GM20000 (cell line): ENCODE results near the gene TFF3.
A peak's percentile ranks its signal among the peaks of the same experiment; 100 is the strongest.

Experiments
- DNase-seq: peaks from one replicate; pipeline ENCODE4 v3.0.0; 2012; ENCODE audit warnings: low spot score
- TF ChIP-seq, protein P1 (sequence below): IDR thresholded peaks from 2 replicates; pipeline ENCODE4 v1.5.1; 2012; ENCODE audit warnings: mild to moderate bottlenecking, control low read depth; ENCODE audit errors: extremely low read depth, missing control alignments

Gene TFF3

DNA sequence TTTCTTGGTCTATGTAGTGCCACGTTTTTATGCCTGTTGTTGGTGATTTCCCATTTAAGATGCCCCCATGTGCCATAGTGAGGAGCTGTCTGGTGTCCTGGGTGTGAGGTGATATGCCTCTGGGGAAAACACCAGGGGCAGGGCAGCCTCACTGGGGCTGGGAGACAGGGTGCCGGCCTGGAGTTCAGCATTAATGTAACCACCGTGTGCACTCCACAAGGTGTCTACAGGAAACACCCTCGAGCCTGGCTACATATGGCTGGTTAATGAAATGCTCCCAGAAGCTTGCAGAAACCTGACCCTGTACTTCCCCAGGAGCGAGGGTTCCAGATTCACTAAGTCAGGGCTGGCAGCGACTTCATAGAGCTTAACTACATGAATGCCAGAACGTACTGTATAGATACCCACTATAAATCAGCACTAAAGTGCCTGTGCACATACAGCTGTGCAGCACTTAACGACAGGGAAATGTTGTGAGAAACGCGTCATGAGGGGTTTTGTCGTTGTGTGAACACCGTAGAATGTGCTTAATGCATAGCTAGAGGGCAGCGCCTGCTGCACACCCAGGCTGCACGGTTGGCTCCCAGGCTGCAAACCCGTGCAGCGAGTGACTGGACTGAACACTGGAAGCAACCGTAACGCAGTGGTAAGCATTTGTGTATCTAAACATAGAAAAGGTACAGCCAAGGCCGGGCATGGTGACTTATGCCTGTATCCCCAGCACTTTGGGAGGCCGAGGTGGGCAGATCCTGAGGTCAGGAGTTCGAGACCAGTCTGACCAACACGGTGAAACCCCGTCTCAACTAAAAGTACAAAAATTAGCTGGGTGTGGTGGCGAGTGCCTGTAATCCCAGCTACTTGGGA is 25.2 kb upstream of the TFF3 start:
- no peak for DNase-seq
- TF ChIP-seq, protein P1, sequence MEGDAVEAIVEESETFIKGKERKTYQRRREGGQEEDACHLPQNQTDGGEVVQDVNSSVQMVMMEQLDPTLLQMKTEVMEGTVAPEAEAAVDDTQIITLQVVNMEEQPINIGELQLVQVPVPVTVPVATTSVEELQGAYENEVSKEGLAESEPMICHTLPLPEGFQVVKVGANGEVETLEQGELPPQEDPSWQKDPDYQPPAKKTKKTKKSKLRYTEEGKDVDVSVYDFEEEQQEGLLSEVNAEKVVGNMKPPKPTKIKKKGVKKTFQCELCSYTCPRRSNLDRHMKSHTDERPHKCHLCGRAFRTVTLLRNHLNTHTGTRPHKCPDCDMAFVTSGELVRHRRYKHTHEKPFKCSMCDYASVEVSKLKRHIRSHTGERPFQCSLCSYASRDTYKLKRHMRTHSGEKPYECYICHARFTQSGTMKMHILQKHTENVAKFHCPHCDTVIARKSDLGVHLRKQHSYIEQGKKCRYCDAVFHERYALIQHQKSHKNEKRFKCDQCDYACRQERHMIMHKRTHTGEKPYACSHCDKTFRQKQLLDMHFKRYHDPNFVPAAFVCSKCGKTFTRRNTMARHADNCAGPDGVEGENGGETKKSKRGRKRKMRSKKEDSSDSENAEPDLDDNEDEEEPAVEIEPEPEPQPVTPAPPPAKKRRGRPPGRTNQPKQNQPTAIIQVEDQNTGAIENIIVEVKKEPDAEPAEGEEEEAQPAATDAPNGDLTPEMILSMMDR: no peak

DNA sequence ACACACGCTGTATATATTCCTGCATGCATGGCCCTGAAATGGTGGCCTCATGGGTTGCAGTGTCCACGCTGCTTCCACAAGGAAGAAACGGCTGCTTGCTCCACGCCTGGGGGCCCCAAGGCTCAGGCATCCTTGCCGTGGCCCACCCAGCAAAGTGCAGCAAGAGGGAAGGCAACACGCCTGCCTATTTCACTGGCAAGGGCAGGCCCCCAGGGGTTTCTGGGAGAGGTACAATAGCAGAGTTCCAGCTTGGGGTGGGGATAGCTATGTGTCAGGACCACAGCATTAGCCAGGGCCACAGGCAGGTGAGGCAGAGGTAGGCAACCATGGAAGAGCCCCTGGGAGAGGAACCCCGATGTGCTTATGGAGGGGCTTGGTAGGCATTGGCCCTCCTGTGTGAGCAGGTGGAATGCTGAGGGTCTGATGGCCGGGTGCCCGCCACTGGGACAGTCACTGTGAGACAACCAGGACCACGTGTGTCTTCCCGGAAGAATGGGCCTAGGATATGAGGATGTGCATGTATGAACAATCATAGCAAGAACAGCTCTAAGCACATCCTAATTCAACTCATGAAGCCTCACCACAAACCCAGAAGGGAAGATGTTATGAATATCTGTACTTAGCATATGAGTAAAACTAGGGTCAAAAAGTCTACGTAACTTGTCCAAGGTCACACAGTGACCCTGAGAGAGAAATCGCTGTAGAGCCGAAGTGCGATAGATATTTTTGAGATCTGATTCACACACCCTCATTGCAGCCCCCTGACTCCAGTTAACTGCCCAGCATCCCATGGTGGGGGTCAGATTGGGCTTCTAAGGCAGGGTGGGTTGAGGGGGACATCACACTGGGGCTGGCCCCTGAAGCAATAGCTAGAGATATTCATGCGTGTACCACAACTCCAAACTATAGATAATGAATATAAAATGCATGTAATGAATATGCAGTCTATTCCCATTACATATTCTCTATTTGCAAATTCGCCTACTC is 23.8 kb upstream of the TFF3 start:
- TF ChIP-seq, protein P1: no peak
- DNase-seq: no peak

DNA sequence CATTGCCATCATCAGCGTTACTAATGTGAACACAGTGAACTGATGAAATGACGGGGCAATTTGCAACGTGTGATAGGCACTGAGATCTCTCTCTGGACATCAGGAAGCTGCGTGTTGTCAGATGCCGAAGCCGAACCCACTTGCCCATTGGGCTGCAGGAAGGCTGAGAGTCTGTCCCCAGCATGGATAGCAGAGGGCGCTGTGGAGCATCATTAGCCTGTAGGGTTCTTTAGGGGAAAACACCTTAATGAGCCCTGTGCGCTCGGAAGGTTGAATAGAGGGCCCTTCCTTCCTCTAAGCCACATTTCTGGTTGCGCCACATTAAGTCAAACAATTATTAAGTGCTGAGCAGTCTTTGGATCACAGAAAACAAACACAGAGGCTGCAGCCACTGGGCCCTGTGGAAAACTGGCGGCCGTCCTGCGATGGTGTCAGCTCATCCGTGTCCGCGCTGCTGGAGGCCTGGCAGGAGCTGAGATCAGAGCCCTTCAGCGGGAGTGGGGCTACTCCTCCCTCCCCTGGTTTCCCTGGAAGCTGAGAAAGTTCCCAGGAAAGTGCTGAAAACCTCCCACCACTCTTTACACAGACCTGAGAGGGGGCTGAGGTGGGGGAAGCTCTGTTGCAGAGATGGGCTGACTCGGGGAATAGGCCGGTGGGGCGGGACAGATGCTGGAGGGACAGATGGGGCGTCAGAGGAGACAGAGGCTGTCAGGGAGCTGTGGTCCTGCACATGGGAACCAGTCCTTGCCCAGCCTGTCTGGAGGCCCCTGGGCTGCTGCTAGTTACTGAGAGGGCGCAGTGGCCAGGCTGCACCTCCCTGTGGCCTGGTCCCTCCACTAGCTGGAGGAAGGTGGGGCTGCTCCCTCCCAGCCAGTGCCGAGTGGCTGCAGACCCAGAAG is 22.9 kb upstream of the TFF3 start:
- TF ChIP-seq, protein P1: peak; percentile 67
- peak; percentile 71 for DNase-seq

DNA sequence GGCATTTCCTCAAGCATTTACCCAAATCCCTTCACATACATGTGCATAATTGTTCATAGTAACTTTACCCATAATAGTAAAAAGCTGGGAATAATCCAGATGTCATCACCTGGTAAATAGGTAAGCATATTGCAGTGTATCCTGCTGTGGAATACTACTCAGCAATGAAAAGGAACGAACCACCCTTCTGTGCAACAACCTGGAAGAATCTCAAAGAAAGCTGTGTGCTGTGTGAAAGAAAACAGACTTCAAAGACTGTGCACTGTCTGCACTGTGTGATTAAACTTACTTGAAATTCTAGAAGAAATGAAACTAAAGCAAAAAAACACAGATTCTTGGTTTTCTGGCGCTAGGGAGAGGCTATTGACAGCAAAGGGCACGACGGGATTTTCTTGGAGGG is 22.1 kb upstream of the TFF3 start:
- no peak for DNase-seq
- TF ChIP-seq, protein P1: no peak

DNA sequence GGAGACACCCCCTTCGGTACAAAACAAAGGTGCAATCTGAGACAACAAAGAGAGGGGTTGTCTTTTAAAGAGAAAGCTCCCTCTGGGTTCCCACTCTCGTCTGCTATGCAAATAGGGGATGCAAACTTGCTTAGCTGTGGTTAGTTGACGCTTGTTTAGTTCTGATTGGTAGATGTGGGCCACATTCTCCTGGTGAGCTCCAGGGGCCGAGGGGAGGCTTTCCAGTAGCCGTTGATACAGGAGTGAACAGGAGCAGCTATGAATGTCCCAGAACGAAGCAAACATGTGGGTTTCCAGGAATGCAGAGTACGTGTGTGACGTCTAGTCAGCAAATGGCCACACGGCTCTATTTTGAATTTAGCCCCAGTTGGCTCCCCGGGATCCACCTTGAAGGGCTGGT is 20.8 kb upstream of the TFF3 start:
- TF ChIP-seq, protein P1: no peak
- no peak for DNase-seq

DNA sequence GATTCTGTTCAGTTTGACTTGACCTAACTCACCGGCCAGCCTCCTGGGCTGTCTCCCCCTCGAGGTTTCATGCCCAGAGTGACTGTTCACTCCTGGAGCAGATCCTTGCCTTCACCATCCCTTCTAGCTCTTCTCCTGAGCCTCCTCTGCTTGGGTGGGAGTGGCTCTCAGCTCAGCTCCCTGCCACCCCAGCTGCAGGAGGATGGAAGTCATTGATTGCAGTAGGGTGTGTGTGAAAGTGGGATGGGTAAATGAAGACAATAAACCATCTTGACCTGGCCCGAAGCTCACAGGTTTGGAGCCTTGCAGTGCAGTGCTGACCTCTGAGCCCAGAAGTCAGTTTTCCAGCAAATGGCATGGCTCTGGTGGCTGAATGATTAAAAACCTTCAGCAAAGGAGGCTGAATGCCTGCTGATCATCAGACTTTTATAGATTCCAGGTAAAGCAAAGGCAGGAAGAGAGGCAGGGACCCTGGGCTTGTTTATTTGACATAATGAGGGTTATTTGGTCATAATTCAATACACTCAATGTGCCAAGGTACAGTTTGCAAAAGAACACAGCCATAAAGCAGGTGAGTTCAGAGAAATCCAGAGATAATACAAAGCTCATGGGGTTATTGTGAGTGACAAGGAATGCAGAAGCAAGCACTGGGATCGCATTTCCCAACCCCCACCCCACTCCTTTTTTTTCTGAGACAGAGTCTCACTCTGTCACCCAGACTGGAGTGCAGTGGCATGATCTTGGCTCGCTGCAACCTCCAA is 17.5 kb upstream of the TFF3 start:
- TF ChIP-seq, protein P1: no peak
- no peak for DNase-seq
